ENCODE data around the gene DOC2B.

DNA sequence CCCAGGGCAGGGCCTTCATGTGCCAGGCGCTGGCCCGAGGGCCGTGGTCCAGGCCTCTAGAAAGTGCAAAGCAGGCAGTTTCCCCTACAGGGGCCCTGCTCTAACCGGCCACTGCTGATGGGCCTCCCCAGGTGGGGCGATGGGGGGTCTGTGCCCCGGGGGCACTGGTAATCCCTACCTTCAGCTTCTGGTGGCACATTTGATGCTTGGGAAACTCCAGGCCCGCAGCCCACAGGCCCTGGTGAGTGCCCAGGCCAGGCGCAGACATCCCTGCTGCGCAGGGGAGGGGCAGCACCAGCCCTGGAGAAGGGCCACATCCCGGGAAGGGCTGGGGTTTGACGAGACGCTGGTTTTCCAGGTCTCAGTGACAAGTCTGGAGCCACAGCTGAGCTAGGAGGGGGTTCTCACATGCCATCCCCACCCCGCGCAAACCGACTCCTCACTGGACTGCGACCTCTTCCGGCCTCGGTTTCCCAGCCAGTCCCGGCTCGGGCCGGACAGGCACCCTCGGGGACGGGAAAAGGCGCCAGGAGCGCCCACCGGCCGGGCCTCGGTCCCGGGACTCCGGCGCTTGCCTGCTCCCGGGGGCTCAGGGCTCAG lies 1.6 kb downstream of the DOC2B start:
- TF ChIP-seq, protein P1, sequence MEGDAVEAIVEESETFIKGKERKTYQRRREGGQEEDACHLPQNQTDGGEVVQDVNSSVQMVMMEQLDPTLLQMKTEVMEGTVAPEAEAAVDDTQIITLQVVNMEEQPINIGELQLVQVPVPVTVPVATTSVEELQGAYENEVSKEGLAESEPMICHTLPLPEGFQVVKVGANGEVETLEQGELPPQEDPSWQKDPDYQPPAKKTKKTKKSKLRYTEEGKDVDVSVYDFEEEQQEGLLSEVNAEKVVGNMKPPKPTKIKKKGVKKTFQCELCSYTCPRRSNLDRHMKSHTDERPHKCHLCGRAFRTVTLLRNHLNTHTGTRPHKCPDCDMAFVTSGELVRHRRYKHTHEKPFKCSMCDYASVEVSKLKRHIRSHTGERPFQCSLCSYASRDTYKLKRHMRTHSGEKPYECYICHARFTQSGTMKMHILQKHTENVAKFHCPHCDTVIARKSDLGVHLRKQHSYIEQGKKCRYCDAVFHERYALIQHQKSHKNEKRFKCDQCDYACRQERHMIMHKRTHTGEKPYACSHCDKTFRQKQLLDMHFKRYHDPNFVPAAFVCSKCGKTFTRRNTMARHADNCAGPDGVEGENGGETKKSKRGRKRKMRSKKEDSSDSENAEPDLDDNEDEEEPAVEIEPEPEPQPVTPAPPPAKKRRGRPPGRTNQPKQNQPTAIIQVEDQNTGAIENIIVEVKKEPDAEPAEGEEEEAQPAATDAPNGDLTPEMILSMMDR (IDR thresholded peaks at IDR 0.05), result no peak
- no peak for TF ChIP-seq POLR2AphosphoS5 (IDR thresholded peaks at IDR 0.05)

All from sigmoid colon (tissue), 4 donors.